Activated CD8-positive, alpha-beta memory T cell treated with anti-CD3 and anti-CD28 coated beads, Interleukin-2, amount 50 U/mL, for 24 hours (primary cell): ENCODE measurements around the gene HPCA.

Source experiments
- DNase-seq: peaks from one replicate; pipeline ENCODE4 v3.0.0-alpha.2; 2020; ENCODE audit errors: extremely low read depth

HPCA gene

GRCh38 chr1:32933742-32934322 is 47.5 kb downstream of the HPCA start:
- no peak for DNase-seq

- no peak for DNase-seq
Observed at GRCh38 chr1:32934535-32934934, 48.2 kb downstream of the HPCA start.

GRCh38 chr1:32937061-32937460 is 50.8 kb downstream of the HPCA start:
- DNase-seq, result no peak

GRCh38 chr1:32939655-32940371 is 53.5 kb downstream of the HPCA start:
- no peak for DNase-seq

- no peak for DNase-seq
Observed at GRCh38 chr1:32944180-32944579, 57.9 kb downstream of the HPCA start.
